ENCODE data around the gene BAAT. TPM values are rescaled to one million over a fixed set of nuclear protein-coding genes. Genes with fewer than 3 reads are reported as not detected.

Gene BAAT
- total and polyA plus RNA-seq, 9 of the 15 experiments (the other 6 are each of a cell fraction or from before 2014, with no cell fraction given): 0.17 to 0.76 (median 0.32) TPM

DNA sequence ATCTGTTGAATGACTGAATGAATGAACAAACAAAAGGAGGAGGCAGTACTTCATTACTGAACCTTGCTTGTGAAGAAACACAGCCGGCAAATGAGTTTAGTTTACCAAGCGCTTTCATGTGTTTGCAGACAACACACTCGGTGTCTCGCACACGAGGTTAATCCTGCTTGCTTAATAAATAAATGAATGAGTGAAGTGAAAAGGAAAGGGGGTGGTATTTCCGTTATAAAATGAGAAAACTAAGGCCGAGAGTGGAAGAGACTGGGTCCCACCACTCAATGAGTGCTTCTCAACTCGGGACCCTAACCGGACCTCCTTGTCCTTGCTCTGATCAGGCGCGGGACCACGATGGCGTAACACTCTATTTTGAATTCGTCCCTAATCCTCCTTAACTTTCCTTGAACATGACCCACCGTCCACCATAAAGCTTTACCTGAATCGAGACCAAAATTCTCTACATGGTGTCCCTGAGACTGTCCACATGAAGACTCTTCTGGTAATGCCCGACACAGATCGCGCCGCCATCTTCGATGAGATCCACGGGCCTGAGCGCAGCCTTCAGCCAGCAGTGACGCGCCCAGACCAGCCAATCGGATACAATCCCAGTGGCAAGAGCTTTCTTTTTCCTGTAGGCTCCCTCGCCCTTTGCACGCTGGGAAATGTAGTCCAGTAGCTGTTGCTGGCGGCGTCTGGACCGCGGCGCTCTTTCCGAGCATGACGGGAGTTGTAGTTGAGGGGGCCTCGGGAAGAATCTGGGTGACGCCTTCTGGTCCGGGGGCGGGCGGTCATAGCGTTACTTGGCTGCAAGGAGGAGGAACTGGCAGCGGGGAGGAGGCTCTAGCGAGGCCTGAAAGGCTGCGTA lies 13.5 kb upstream of the BAAT start, which contains the start of the genes MRPL50 and ZNF189 (continued):
- TF ChIP-seq, protein P1, sequence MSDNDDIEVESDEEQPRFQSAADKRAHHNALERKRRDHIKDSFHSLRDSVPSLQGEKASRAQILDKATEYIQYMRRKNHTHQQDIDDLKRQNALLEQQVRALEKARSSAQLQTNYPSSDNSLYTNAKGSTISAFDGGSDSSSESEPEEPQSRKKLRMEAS (CRISPR knock-in tag; IDR thresholded peaks at IDR 0.05): peak; percentile 42; the same call in 1 of the 2 replicates
- TF ChIP-seq ERF (CRISPR knock-in tag; IDR thresholded peaks at IDR 0.05) (no peak), SFPQ (IDR thresholded peaks at IDR 0.05; ENCODE audit: low read depth, low read length) (no peak), KDM1A (IDR thresholded peaks at IDR 0.05) (no peak), ESRRA (IDR thresholded peaks at IDR 0.05; ENCODE audit: borderline replicate concordance, low read depth) (0 out of 2 replicates have a peak, but pooled peaks have one; percentile 11), E2F8 (IDR thresholded peaks at IDR 0.05; ENCODE audit: low read depth, partially characterized antibody) (no peak), FOXJ3 (CRISPR knock-in tag; IDR thresholded peaks at IDR 0.05) (no peak), MYC (IDR thresholded peaks at IDR 0.05; ENCODE audit: low read depth, low read length) (peak; percentile 71), MYC (CRISPR knock-in tag; IDR thresholded peaks at IDR 0.05; ENCODE audit: borderline replicate concordance, low read depth) (no peak), SMARCC2 (IDR thresholded peaks at IDR 0.05; ENCODE audit: low read depth) (no peak), TAF7 (tag; IDR thresholded peaks at IDR 0.05) (peak; percentile 95), SPI1 (IDR thresholded peaks at IDR 0.05; ENCODE audit: borderline replicate concordance, low read depth, low read length) (peak; percentile 58; the same call in 1 of the 2 replicates), ETV5 (CRISPR knock-in tag; IDR thresholded peaks at IDR 0.05; ENCODE audit: low read depth) (no peak), MBD2 (IDR thresholded peaks at IDR 0.05; ENCODE audit: borderline replicate concordance, low read depth) (peak; percentile 84), SOX6 (IDR thresholded peaks at IDR 0.05) (peak; percentile 9; the same call in 1 of the 2 replicates), ZBED1 (IDR thresholded peaks at IDR 0.05) (no peak), UBTF (IDR thresholded peaks at IDR 0.05; ENCODE audit: borderline replicate concordance in 1 of 2, low read depth in 2 of 2, low read length in 2 of 2) (0 out of 4 replicates have a peak, but pooled peaks of 1 of the 2 experiments have one; percentile 27), ZNF583 (CRISPR knock-in tag; IDR thresholded peaks at IDR 0.05) (no peak), RBM25 (IDR thresholded peaks at IDR 0.05; ENCODE audit: low read depth, low read length, severe bottlenecking) (no peak)
- TF ChIP-seq, protein P2, sequence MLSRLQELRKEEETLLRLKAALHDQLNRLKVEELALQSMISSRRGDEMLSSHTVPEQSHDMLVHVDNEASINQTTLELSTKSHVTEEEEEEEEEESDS (CRISPR knock-in tag; IDR thresholded peaks at IDR 0.05): no peak

All from K562 (cell line).